ENCODE measurements around the gene DNAJA2. TPM values are rescaled to one million over a fixed set of nuclear protein-coding genes. Genes with fewer than 3 reads are reported as not detected.
"Not testable (repeated sequence)": the region's sequence is repeated elsewhere in the genome, so short reads cannot be mapped to it uniquely, and the experiment has no call there.

DNAJA2 gene
- polyA plus RNA-seq = 10 to 100 TPM; 17.0 to 43.3 (median 37.1) TPM

DNA sequence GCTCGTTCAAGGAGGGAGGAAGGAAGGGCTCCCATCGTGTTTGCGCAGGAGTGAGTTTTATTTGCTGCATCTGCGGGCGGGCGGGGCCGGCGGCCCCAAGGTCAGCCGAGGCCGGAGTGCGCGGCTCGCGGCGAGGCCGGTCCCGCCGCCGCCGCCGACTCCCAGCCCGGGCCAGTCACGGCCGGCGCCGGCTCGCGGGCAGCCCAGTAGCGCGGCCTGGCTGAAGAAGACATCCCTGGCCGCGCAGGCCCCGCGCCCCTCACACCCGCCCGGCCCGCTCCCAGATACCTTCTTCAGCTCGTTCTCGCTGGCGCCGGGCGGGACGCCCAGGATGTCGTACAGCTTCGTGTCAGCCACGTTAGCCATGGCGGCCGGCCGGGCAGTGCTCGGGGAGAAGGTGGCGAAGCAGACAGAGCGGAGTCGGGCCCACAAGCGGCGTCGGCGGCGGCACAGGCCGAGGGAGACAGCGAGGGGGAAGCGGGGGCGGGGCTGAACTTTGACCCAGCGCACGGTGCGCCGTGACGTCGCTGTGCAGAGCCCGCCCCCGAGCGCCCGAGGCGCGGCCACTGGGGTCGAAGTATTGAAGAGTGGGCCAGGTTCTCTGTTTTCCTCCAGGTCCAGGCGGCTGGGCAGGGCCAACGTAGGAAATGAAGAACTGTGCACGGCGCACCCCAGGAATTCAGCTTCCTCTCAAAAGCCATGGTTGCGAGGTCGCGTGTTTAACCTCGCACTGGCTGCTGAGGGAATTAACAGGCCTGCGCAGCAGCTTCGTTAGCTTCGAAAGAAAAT is at the start of gene DNAJA2:
Gene DNAJA2 (minus strand): TSS at position 468 of the 789 bp plus-strand sequence. CDS start 102 bp downstream, at position 366.
- WGBS, 3 donors = 0 to 1% (median 1%) methylated on average over 75 to 86 of the region's 86 CpGs
- peak within 1 kb of the TSS; percentile 81 for H3K27ac ChIP-seq (ENCODE audit: low read depth, low read length)

DNA sequence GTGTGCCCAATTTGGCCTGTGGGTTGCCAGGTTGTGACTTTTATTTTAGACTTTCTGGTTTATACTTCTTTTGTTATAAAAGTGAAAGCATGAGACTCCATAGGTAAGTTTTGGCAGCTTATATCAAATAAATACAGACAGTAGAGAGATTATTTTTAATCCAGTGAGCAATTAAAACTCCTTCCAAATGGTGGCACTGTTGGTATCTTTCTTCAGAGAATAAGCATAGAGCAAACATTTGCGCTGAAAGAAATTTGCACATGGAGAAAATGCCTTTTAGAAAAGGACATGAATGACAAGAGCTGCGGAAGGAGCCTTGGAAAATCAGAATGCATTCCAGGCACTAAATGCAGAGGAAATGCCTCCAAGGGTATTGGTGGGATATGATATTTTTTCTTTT is 46.1 kb upstream of the DNAJA2 start:
- no peak overlapping the region for H3K27ac ChIP-seq (ENCODE audit: low read depth, low read length)
- WGBS, 3 donors = 55 to 83% (median 78%) methylated on average over 2 of the region's 2 CpGs

DNA sequence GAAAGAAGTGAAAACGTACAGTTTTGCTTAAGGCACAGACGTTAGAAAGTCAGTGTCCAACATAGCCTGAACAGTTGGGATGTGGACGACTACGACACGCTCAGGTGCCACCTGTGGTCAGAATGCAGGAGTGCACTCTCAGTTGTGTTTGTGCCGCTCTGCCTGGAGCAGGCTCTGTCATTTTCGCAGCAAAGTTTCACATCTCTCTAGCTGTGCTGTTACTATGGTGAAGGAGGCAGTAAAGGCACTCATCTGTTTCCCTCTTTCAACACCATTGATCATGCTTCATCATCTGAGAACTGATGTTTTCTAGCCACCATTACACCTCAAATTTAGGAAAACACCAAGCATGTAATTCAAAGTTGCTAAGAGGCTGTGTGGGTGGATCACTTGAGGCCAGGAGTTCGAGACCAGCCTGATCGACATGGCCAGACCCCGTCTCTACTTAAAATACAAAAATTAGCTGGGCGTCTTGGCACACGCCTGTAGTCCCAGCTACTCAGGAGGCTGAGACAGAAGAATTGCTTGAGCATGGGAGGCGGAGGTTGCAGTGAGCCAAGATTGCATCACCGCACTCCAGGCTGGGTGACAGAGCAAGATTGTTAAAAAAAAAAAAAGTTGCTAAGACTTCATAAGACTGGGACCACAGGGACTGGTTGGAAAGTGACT is 44.9 kb upstream of the DNAJA2 start:
- 40 to 49% (median 49%) methylated on average over 14 of the region's 14 CpGs for WGBS, 3 donors

DNA sequence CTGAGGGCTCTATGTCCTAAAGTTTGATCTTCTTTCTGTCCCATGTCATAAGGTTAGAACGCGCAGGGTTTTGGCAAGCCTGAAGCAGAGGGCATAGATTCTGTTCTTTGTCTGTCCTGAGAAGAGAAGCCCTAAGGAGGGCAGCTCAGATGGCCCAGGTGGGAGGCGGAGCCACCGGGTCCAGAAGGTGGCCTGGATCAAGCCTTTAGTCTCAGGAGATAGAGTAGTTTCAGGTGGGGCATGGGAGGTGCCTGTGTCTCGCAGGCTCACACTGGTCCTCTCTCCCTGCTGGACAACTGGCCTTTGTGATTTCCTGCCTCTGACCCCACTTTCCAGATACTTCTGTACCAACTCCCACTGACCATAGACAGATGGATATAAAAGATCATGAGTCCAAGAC is 44.2 kb upstream of the DNAJA2 start:
- WGBS, 3 donors = 88 to 92% (median 89%) methylated on average over 5 of the region's 5 CpGs
- no peak overlapping the region for H3K27ac ChIP-seq (ENCODE audit: low read depth, low read length)

More for the DNA sequence above, 44.9 kb upstream of the DNAJA2 start:
- no peak overlapping the region for H3K27ac ChIP-seq (ENCODE audit: low read depth, low read length)

DNA sequence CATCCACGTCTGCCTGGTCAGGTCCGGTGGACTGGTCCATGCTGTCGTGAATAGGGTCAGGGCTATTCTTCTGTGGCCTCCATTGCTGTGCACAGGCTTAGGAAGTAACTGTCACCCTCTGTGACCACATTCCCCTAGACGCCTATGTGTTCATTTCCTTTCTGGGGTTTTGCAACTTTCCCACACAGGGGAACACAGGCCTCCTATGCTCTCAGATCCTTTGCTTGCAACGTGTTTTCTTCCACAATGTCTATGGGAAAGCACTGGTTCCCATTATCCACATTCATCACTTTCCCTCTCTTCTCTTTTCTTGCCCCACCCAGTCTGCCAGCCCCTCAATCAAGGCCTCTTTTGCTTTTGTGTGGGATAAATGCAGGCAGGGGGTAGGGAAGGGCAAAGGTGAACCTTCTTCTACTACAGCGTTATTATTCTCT is 43.2 kb upstream of the DNAJA2 start:
- WGBS, 3 donors = 39 to 66% (median 48%) methylated on average over 6 of the region's 6 CpGs
- no peak overlapping the region for H3K27ac ChIP-seq (ENCODE audit: low read depth, low read length)

DNA sequence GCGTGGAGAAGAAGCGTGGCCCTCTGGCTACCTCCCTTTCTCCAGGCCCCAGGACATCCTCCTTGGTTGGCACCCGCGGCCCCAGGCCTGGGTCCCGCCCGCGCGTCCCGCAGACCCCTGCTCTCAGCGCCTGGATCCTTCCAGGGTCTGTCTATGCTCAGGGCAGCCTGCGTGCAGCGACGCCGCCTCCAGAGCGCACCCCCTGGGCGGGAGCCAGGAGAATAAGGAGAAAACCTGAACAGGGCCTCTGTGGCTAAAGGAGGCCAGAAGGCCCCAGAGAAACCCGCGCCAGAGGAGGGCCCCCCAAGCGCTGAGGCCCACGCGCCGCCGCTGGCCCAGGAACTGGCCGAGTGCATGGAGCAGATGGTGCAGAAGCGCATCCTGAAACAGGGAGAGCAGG is 40.4 kb upstream of the DNAJA2 start:
- WGBS, 3 donors = 83 to 84% (median 83%) methylated on average over 25 of the region's 25 CpGs

DNA sequence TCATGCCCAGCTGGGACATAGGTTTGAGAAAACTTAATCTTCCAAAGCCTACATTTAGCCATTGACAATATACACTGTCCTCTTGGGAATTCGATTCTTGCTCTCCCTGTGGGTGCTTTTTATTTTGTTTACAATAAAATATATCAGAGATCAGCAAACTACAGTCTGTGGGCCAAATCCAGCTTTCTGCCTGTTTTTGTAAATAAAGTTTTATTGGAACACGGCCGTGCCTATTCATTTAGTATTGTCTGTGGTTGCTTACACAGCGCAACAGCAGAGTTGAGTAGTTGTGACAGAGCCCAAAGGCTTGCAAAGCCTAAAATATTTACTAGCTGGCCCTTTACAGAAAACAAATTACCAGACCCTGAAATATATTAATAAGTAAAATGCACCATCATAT is 39.7 kb upstream of the DNAJA2 start:
- WGBS, 3 donors = 92 to 95% (median 95%) methylated on average over 4 of the region's 4 CpGs
- H3K27ac ChIP-seq (ENCODE audit: low read depth, low read length) = no peak overlapping the region

More for the DNA sequence above, 40.4 kb upstream of the DNAJA2 start:
- H3K27ac ChIP-seq (ENCODE audit: low read depth, low read length) = no peak overlapping the region

DNA sequence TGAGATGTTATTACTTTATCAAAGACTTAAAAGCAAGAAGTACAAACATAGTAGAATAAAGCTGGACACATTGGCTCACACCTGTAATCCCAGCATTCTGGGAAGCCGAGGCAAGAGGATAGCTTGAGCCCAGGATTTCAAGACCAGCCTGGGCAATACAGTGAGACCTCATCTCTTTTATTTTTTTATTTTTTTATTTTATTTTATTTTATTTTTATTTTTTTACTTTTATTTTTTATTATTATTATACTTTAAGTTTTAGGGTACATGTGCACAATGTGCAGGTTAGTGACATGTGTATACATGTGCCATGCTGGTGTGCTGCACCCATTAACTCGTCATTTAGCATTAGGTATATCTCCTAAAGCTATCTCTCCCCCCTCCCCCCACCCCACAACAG is 37.3 kb upstream of the DNAJA2 start:
- WGBS, 3 donors = 75 to 86% (median 84%) methylated on average over 2 of the region's 2 CpGs
- H3K27ac ChIP-seq (ENCODE audit: low read depth, low read length) = not testable (repeated sequence)

DNA sequence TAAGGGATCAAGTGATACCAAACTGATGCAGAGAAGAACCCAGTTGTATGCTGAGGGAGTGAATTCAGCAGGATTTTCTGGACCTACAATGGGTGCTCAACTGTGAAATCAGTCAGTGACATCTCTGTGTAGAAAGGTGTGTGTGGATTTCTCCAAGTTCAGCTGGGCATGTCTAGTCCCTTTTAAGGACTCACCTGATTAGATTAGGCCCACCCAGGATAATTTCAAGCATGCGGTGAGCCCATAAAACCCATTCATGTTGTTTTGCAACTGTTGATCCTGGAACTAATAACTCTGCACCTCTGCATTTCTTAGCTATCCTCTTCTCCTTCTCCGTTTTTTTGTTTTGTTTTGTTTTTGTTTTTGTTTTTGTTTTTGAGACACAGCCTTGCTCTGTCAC is 35.1 kb upstream of the DNAJA2 start:
- WGBS, 3 donors = 83 to 86% (median 84%) methylated on average over 2 of the region's 2 CpGs
- H3K27ac ChIP-seq (ENCODE audit: low read depth, low read length) = no peak overlapping the region

DNA sequence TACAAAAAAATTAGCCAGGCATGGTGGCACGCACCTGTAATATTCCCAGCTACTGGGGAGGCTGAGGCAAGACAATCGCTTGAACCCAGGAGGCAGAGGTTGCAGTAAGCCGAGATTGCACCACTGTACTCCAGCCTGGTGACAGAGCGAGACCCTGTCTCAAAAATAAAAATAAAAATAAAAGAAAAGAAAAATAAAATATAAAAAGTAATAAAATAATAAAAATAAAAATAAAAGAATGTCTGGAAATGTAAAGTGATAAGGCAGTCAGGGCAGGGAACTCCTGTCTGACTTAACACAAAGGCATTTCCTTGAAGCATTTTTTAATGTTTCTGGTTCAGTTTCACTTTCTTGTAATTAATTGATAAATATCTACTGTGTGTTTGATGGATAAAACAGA is 34.7 kb upstream of the DNAJA2 start:
- 91 to 95% (median 94%) methylated on average over 4 of the region's 4 CpGs for WGBS, 3 donors
- H3K27ac ChIP-seq (ENCODE audit: low read depth, low read length) = no peak overlapping the region

DNA sequence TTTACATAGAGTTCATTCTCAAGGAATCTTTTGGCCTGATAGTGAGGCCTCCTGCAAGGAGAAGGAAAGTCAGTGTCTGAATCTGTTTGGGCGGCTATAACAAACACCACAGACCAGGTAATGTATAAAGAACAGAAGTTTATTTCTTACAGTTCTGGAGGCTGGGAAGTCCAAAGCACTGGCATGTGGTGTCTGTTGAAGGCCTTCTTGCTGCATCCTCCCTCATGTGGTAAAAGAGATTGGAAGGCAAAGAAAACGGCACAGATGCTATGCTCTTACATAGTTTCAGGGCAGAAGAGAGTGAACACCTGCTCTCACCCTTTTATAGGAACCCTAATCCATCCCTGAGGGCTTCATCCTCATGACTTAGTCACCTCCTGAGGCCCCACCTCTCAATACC is 31.2 kb upstream of the DNAJA2 start:
- 82 to 92% (median 92%) methylated on average over 2 of the region's 2 CpGs for WGBS, 3 donors
- H3K27ac ChIP-seq (ENCODE audit: low read depth, low read length) = no peak overlapping the region

DNA sequence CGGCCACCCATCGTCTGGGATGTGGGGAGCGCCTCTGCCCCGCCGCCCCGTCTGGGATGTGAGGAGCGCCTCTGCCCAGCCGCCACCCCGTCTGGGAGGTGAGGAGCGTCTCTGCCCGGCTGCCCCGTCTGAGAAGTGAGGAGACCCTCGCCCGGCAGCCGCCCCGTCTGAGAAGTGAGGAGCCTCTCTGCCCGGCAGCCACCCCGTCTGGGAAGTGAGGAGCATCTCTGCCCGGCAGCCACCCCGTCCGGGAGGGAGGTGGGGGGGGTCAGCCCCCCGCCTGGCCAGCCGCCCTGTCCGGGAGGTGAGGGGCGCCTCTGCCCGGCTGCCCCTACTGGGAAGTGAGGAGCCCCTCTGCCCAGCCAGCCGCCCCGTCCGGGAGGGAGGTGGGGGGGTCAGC is 26.6 kb upstream of the DNAJA2 start:
- not testable (repeated sequence) for H3K27ac ChIP-seq (ENCODE audit: low read depth, low read length)
- 97% methylated on average over 16 to 26 of the region's 29 CpGs; no CpG with 5 or more reads in 1 of the 3 donors for WGBS, 3 donors

DNA sequence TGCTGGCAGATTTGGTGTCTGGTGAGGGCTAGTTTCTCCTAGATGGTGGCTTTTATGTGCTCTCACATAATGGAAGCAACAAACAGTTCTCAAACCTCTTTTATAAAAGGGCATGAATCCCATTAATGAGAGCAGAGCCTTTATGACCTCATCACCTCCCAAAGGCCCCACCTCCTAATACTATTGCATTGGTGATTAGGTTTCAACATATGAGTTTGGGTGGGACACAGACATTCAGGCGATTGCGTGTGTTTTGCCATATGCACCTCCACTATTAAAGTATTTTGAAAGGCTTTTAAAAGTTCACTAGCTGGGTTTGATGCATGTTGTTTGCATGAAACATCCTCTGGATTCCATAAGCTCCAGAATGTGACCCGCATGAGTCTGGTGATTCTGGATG is 24.4 kb upstream of the DNAJA2 start:
- H3K27ac ChIP-seq (ENCODE audit: low read depth, low read length) = no peak overlapping the region
- WGBS, 3 donors = 94 to 98% (median 96%) methylated on average over 3 of the region's 3 CpGs

DNA sequence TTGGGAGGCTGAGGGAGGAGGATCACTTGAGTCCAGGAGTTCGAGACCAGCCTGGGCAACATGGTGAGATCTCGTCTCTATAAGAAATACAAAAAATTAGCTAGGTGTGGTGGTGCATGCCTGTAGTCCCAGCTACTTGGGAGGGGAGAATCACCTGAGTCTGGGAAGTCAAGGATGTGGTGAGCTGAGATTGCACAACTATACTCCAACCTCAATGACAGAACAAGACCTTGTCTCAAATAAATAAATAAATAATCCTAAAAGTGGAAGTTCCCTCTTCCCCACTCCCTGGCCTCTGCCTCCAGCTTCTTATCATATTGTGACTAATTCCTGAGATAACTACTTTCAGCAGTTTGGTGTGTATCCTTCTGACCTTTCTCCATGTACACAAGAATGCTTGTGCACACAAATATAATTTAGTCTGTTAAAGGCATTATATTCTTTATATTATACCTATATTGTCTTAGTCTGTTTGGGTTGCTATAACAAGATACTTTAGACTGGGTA is 23.5 kb upstream of the DNAJA2 start:
- WGBS, 3 donors = 94 to 96% (median 94%) methylated on average over 2 of the region's 2 CpGs
- H3K27ac ChIP-seq (ENCODE audit: low read depth, low read length) = no peak overlapping the region

DNA sequence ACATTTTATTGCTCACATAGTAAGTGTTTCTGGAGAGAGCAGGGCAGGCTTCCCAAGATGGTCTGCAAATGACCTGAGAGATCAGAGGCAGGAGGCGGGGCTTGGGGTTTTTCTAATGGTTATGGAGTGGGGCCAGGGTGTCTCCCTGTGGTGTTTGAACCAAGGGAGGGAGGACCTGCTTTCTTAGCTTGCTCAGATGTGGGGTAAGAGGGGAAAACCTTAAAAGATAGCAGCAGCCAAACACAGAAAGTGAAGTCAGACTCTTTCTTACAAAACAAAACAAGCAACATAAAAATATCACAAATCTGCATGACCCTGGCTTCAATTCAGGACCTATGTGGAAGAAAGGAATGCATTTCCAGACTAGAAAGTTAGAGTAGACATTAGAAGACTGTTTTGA is 22.9 kb upstream of the DNAJA2 start:
- WGBS, 3 donors = 74 to 82% (median 78%) methylated on average over 1 of the region's 1 CpG

DNA sequence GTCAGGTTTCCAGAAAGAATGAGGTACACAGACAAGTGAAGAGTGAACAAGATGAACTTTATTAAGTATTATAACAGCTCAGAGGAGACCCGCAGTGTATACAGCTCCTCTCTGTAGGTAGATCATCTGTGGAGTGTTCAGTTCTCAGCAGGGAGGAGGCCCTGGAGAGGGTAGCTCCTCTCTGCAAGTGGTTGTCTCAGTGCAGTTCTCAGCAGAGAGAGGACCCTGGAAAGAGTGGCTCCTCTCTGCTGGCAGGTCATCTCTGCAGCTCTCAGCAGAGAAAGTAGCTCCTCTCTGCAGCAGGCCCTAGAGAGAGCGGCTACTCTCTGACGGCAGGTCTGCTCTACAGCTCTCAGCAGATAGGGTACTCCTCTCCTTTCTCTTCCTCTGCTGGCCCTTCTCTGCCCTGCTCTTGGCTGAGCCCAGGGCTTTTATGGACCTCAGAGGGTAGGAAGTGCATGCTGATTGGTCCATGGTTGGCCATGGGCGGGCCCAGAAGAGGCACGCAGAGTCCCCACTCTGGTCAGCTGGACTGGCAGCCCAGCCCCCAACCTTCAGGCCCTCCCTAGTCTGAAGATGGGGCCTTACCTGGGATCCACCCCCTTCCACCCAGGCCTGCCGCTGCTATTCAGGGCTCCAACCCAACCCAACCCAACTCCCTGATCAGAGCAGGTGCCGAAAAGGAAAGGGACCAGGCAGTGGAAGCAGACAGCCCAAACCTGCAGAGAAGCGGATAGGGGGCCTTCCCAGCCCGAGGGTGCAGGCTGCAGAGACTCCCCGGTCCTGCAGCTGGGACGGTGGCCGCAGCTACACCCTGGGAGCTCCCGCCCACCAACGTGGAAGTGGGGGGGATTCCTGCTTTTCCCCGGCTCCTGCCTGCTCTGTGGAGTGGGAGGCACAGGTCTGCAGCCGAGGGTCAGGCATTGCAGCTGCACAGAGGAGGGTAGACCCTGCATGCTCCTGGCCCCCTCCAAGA is 18.5 kb upstream of the DNAJA2 start:
- WGBS, 3 donors = 93 to 94% (median 93%) methylated on average over 16 of the region's 16 CpGs
- no peak overlapping the region for H3K27ac ChIP-seq (ENCODE audit: low read depth, low read length)

More for the DNA sequence above, 22.9 kb upstream of the DNAJA2 start:
- H3K27ac ChIP-seq (ENCODE audit: low read depth, low read length) = no peak overlapping the region

DNA sequence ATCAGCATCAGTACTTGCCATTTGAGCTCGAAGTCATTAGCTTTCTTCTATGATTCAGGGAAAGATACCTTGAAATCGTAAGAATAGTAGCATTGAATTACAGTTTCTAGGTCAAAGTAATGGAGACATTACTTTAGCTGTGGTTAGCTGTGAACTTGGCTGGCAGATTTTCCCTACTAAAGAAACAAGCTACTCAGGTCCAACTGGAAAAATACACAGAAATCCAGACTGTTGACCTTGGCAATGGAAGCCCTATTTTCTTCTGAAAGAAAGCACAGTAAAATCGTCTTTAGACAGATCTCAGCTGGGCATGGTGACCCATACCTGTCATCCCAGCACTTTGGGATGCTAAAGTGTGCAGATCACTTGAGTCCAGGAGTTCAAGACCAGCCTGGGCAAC is 13.4 kb upstream of the DNAJA2 start:
- 31 to 71% (median 68%) methylated on average over 3 of the region's 3 CpGs for WGBS, 3 donors
- no peak overlapping the region for H3K27ac ChIP-seq (ENCODE audit: low read depth, low read length)

DNA sequence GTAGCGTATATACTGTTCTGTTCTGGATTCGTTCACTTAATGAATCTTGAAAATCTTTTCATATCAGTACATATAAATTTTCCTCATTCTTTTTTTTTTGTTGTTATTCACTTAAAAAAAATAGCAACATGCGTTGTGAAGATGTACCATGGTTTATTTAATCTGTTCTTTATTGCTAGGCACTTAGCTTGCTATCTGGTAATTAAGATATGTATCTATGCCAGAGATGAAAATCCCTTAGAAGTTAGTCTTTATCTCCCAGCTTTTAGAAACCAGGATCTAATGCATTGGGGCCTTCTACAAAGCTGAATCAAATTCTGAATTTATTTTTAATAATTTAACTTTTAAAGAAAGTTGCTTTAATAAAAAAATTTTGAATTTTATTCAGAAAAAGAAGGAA is 13.0 kb upstream of the DNAJA2 start:
- WGBS, 3 donors = 86 to 90% (median 87%) methylated on average over 3 of the region's 3 CpGs

More for the DNA sequence above, 13.0 kb upstream of the DNAJA2 start:
- H3K27ac ChIP-seq (ENCODE audit: low read depth, low read length) = no peak overlapping the region
